SJSA1 (cell line): Measurements from ENCODE around the gene USH1C. TPM values are rescaled to one million over a fixed set of nuclear protein-coding genes. Genes with fewer than 3 reads are reported as not detected.

ENCODE experiments used
- DNase-seq, 2 experiments: peaks; one replicate each; pipeline ENCODE4 v3.0.0-alpha.2; 2015 to 2020; ENCODE audit warnings: low spot score in 2 of 2, low read depth in 1 of 2
- H3K27ac ChIP-seq: fragments of 250-450 bp; sonication (Bioruptor Pico); 2 replicates; pipeline ENCODE4 v1.5.1; 2020; ENCODE audit warnings: mild to moderate bottlenecking, moderate library complexity
- H3K27me3 ChIP-seq: fragments of 250-450 bp; sonication (Bioruptor Pico); replicated peaks from 2 replicates; pipeline ENCODE4 v1.5.1; 2020; ENCODE audit warnings: mild to moderate bottlenecking, moderate library complexity
- H3K36me3 ChIP-seq: fragments of 250-450 bp; sonication (Bioruptor Pico); 2 replicates; pipeline ENCODE4 v1.5.1; 2020; ENCODE audit warnings: mild to moderate bottlenecking
- H3K4me1 ChIP-seq: fragments of 250-450 bp; sonication (Bioruptor Pico); replicated peaks from 2 replicates; pipeline ENCODE4 v1.6.1; 2021; ENCODE audit warnings: mild to moderate bottlenecking
- H3K4me3 ChIP-seq: fragments of 250-450 bp; sonication (Bioruptor Pico); 2 replicates; pipeline ENCODE4 v1.5.1; 2020; ENCODE audit warnings: mild to moderate bottlenecking
- H3K9me3 ChIP-seq: fragments of 250-450 bp; sonication (Bioruptor Pico); replicated peaks from 2 replicates; pipeline ENCODE4 v1.5.1; 2020; ENCODE audit warnings: mild to moderate bottlenecking
- total RNA-seq: library from RNA; depleted of rRNA; stranded (reverse); fragments of >200 nt; shearing (Covaris generic); gene quantifications from 2 replicates; pipeline ENCODE4 v1.2.3, GENCODE V29; 2014; rRNA removed

USH1C gene
- not detected in 2 replicates for total RNA-seq

- H3K9me3 ChIP-seq: no peaks in the 10 kb centered on the region
- DNase-seq: no peak
- H3K27me3 ChIP-seq: peaks cover 21% of the 10 kb centered on the region
Observed at GRCh38 chr11:17544181-17544622, at the start of gene USH1C. Gene USH1C (minus strand): TSS chr11:17544416. CDS start chr11:17544307, 109 bp downstream.

GRCh38 chr11:17593466-17594245 lies 49.4 kb upstream of the USH1C start:
- Histone ChIP-seq H3K4me3 (no peak overlapping the region), H3K9me3 (no peaks in the 10 kb centered on the region), H3K27me3 (peaks cover 24% of the 10 kb centered on the region), H3K36me3 (no peaks in the 10 kb centered on the region), H3K27ac (no peak overlapping the region), H3K4me1 (no peaks in the 10 kb centered on the region)
- DNase-seq: peak in 1 of 2 experiments; percentile 39

More at GRCh38 chr11:17544181-17544622, at the start of gene USH1C:
- Histone ChIP-seq H3K4me3 (no peak within 1 kb of the TSS), H3K4me1 (no peaks in the 10 kb centered on the region), H3K27ac (no peak within 1 kb of the TSS), H3K36me3 (no peaks in the 10 kb centered on the region)

GRCh38 chr11:17591293-17591692 lies 47.1 kb upstream of the USH1C start:
- no peaks in the 10 kb centered on the region for H3K36me3 ChIP-seq
- H3K4me3 ChIP-seq: no peak overlapping the region
- H3K4me1 ChIP-seq: no peaks in the 10 kb centered on the region
- no peak overlapping the region for H3K27ac ChIP-seq
- no peaks in the 10 kb centered on the region for H3K9me3 ChIP-seq
- H3K27me3 ChIP-seq: peaks cover 33% of the 10 kb centered on the region
- peak in 1 of 2 experiments; percentile 35 for DNase-seq

- no peak overlapping the region for H3K27ac ChIP-seq
- H3K4me1 ChIP-seq: no peaks in the 10 kb centered on the region
- H3K9me3 ChIP-seq: no peaks in the 10 kb centered on the region
- H3K36me3 ChIP-seq: no peaks in the 10 kb centered on the region
- H3K4me3 ChIP-seq: no peak overlapping the region
- H3K27me3 ChIP-seq: peaks cover 33% of the 10 kb centered on the region
- DNase-seq: peak in 1 of 2 experiments; percentile 40
Observed at GRCh38 chr11:17590463-17590862, 46.2 kb upstream of the USH1C start.

- H3K4me3 ChIP-seq: no peak overlapping the region
- H3K27me3 ChIP-seq: peaks cover 44% of the 10 kb centered on the region
- no peaks in the 10 kb centered on the region for H3K9me3 ChIP-seq
- no peaks in the 10 kb centered on the region for H3K36me3 ChIP-seq
- no peak overlapping the region for H3K27ac ChIP-seq
- peak in 1 of 2 experiments; percentile 11 for DNase-seq
- H3K4me1 ChIP-seq: no peaks in the 10 kb centered on the region
Observed at GRCh38 chr11:17588721-17589120, 44.5 kb upstream of the USH1C start.

- DNase-seq: peak in 1 of 2 experiments; percentile 34
- Histone ChIP-seq H3K4me3 (no peak overlapping the region), H3K4me1 (no peaks in the 10 kb centered on the region), H3K36me3 (no peaks in the 10 kb centered on the region), H3K27me3 (peaks cover 49% of the 10 kb centered on the region), H3K9me3 (no peaks in the 10 kb centered on the region), H3K27ac (no peak overlapping the region)
Observed at GRCh38 chr11:17588166-17588565, 44.0 kb upstream of the USH1C start.

- Histone ChIP-seq H3K4me3 (no peak overlapping the region), H3K4me1 (no peaks in the 10 kb centered on the region), H3K9me3 (no peaks in the 10 kb centered on the region), H3K27me3 (peaks cover 40% of the 10 kb centered on the region), H3K27ac (no peak overlapping the region), H3K36me3 (no peaks in the 10 kb centered on the region)
- DNase-seq: peak in 1 of 2 experiments; percentile 39
Observed at GRCh38 chr11:17585911-17586695, 41.9 kb upstream of the USH1C start.

GRCh38 chr11:17581732-17582053 lies 37.5 kb upstream of the USH1C start:
- no peak overlapping the region for H3K4me3 ChIP-seq
- H3K36me3 ChIP-seq: no peaks in the 10 kb centered on the region
- no peaks in the 10 kb centered on the region for H3K9me3 ChIP-seq
- DNase-seq: peak in 1 of 2 experiments; percentile 29
- no peaks in the 10 kb centered on the region for H3K4me1 ChIP-seq
- peaks cover 30% of the 10 kb centered on the region for H3K27me3 ChIP-seq
- H3K27ac ChIP-seq: no peak overlapping the region

GRCh38 chr11:17581036-17581731 lies 37.0 kb upstream of the USH1C start:
- Histone ChIP-seq H3K27me3 (peaks cover 30% of the 10 kb centered on the region), H3K9me3 (no peaks in the 10 kb centered on the region), H3K4me3 (no peak overlapping the region), H3K4me1 (no peaks in the 10 kb centered on the region), H3K27ac (no peak overlapping the region), H3K36me3 (no peaks in the 10 kb centered on the region)
- peak in 1 of 2 experiments; percentile 32 for DNase-seq

GRCh38 chr11:17580271-17580670 lies 36.1 kb upstream of the USH1C start:
- Histone ChIP-seq H3K4me3 (no peak overlapping the region), H3K4me1 (no peaks in the 10 kb centered on the region), H3K27ac (no peak overlapping the region), H3K27me3 (peaks cover 30% of the 10 kb centered on the region), H3K36me3 (no peaks in the 10 kb centered on the region), H3K9me3 (no peaks in the 10 kb centered on the region)
- DNase-seq: peak in 1 of 2 experiments; percentile 18

- H3K27me3 ChIP-seq: peaks cover 24% of the 10 kb centered on the region
- no peaks in the 10 kb centered on the region for H3K36me3 ChIP-seq
- H3K9me3 ChIP-seq: no peaks in the 10 kb centered on the region
- H3K4me1 ChIP-seq: no peaks in the 10 kb centered on the region
- H3K4me3 ChIP-seq: no peak overlapping the region
- H3K27ac ChIP-seq: no peak overlapping the region
- peak in 1 of 2 experiments; percentile 40 for DNase-seq
Observed at GRCh38 chr11:17579451-17579850, 35.2 kb upstream of the USH1C start.

- no peaks in the 10 kb centered on the region for H3K36me3 ChIP-seq
- no peaks in the 10 kb centered on the region for H3K9me3 ChIP-seq
- no peak overlapping the region for H3K4me3 ChIP-seq
- peak in 1 of 2 experiments; percentile 37 for DNase-seq
- H3K27me3 ChIP-seq: peaks cover 22% of the 10 kb centered on the region
- H3K27ac ChIP-seq: no peak overlapping the region
- no peaks in the 10 kb centered on the region for H3K4me1 ChIP-seq
Observed at GRCh38 chr11:17578958-17579357, 34.7 kb upstream of the USH1C start.

GRCh38 chr11:17578296-17578695 lies 34.1 kb upstream of the USH1C start:
- Histone ChIP-seq H3K27me3 (peaks cover 15% of the 10 kb centered on the region), H3K27ac (no peak overlapping the region), H3K4me1 (no peaks in the 10 kb centered on the region), H3K36me3 (no peaks in the 10 kb centered on the region), H3K9me3 (no peaks in the 10 kb centered on the region), H3K4me3 (no peak overlapping the region)
- peak in 1 of 2 experiments; percentile 38 for DNase-seq
